Measurements from ENCODE around the gene VSIG10L. TPM values are rescaled to one million over a fixed set of nuclear protein-coding genes. Genes with fewer than 3 reads are reported as not detected.

The VSIG10L gene
- 0.27 TPM in 1 of 2 replicates, not detected in the other for total RNA-seq (ENCODE audit: low replicate concordance)

DNA sequence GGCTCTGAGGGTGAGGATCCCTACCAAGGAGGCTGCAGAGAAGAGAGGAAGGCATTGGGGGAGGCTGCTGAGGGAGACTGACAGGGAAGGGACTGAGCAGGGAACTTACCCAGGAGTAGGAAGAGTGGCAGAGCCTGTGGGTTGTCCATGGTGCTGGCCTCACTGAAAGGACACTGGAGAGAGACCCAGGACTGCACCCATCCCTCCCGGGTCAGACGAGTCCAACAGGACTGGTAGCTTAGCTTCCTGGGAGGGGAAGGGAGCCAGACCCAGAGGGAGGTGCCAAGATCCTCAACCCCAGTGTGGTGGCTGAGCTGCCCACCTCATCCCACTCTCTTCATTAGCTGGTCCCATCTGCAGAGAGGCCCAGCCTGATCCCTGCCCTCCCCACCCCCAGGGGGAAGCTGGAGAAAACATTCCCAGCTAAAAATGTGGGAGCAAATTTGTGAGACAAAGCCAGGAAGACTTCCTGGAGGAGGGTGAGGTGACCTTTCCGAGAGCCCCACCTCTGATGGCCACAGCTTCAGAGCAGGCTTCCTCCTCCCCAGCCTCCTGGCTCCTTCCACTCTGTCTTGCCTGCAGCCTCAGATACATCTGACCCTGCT is at the start of gene VSIG10L:
Gene VSIG10L, minus strand, starts transcription at position 164 of the 605 bp plus-strand sequence. Its CDS starts 15 bp downstream, at position 149.
- no peak within 1 kb of the TSS for H3K4me3 ChIP-seq (ENCODE audit: low read depth, low read length)
- DNase-seq (ENCODE audit: low read depth): no peak
- TF ChIP-seq, protein P1, sequence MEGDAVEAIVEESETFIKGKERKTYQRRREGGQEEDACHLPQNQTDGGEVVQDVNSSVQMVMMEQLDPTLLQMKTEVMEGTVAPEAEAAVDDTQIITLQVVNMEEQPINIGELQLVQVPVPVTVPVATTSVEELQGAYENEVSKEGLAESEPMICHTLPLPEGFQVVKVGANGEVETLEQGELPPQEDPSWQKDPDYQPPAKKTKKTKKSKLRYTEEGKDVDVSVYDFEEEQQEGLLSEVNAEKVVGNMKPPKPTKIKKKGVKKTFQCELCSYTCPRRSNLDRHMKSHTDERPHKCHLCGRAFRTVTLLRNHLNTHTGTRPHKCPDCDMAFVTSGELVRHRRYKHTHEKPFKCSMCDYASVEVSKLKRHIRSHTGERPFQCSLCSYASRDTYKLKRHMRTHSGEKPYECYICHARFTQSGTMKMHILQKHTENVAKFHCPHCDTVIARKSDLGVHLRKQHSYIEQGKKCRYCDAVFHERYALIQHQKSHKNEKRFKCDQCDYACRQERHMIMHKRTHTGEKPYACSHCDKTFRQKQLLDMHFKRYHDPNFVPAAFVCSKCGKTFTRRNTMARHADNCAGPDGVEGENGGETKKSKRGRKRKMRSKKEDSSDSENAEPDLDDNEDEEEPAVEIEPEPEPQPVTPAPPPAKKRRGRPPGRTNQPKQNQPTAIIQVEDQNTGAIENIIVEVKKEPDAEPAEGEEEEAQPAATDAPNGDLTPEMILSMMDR (IDR thresholded peaks at IDR 0.05; ENCODE audit: insufficient read depth, low read length): no peak

DNA sequence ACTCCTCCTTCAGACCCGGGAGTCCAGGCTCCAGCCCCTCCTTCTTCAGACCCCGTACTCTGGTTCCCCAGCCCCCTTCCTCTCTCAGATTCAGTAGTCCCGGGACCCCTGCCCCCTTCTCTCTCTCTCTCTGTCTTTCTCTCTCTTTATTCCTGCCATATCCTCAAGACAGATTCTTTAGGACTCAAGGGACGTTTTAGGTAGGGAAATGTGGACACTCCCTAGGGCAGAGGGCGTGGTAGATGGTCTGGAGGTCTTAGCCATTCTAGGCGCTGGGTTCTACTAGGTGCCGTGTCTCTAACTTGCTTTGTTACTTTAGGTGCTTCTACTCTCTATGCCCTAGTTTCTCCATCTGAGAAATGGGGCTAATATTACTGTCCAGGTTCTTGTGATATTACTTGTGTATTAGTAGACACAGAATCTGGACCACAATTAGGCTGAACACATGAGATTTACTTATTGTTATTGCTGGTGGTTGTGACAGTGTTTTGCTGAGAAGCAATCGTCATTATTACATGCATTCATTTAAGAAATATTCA is 49.2 kb upstream of the VSIG10L start:
- no peak overlapping the region for H3K4me3 ChIP-seq (ENCODE audit: low read depth, low read length)
- TF ChIP-seq, protein P1 (IDR thresholded peaks at IDR 0.05; ENCODE audit: insufficient read depth, low read length): no peak
- no peak for DNase-seq (ENCODE audit: low read depth)

DNA sequence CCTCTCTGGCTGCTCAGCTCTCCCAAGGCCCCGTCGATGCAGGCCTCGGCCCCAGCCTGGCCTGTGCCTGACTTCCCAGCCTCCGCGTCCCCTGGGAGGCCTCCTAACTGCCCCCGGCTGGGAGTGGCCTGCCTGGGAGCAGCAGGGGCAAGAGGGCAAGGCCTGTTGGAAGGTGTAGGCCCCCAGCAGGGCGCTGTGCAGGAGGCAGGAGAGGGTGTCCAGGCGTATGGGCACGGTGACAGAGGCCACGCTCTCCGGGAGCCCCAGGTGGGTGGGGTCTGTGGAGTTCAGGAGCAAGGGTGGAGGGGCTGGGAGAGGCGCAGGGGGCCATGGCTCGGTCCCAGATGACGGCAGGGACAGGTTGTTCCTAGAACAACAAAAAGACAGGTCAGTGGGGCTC is 47.2 kb upstream of the VSIG10L start:
- TF ChIP-seq, protein P1 (IDR thresholded peaks at IDR 0.05; ENCODE audit: insufficient read depth, low read length): no peak
- H3K4me3 ChIP-seq (ENCODE audit: low read depth, low read length): no peak overlapping the region
- no peak for DNase-seq (ENCODE audit: low read depth)

DNA sequence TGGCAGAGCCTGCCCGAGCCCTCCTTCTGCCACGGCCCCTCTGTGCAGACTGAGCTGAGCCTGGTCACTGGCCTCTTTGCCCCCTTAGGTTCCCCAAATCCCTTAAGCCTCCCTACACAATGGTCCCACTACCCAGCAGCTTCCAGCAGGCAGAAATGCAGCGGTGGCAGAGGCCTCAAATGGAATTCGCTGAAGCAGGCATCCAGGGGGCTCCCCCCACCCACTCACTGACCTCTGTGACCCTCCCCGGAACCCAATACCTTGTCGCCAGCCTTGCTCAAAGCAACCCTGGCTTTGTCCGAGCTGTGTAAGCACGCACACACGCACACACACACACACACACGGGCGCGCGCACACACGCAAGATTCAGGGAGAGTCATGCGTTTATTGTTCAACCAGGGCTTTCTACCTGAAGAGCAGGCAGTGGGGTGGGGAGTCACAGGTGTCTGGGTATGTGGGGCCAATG is 46.0 kb upstream of the VSIG10L start, which contains the start of gene LIM2:
Gene LIM2, minus strand, starts transcription at position 51 of the 466 bp plus-strand sequence. CDS start 531 bp downstream, outside the sequence.
- TF ChIP-seq, protein P1 (IDR thresholded peaks at IDR 0.05; ENCODE audit: insufficient read depth, low read length): no peak
- no peak within 1 kb of the TSS for H3K4me3 ChIP-seq (ENCODE audit: low read depth, low read length)
- no peak for DNase-seq (ENCODE audit: low read depth)

DNA sequence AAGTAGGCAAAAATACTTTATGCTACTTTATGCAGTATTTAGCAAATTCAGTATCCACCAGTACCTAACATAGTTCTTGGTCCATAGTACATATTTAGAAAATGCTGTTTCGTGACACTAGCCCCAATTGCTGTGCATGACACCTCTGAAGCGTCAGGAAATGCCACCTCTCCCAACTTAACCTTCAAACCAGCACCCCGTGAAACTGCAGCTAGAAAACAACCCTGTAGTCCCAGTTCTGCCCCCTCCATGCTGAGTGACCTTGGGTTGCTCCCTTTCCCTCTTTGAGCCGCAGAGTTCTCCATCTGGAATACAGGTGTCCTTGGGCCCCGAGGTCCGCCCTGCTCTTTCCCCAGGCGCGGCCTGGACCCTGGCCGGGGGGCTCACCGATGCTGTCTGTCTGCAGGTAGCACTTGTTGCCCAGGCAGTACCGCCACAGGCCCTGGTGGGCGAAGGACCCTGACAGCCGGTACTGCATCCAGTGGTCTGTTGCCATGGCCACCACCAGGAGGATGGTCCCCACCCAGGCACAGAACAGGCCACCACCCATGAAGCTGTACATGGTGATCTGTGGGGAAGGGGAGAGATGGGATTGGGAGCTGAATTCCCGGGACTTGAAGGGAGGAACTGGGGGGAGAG is 45.1 kb upstream of the VSIG10L start:
- no peak overlapping the region for H3K4me3 ChIP-seq (ENCODE audit: low read depth, low read length)
- DNase-seq (ENCODE audit: low read depth): no peak
- TF ChIP-seq, protein P1 (IDR thresholded peaks at IDR 0.05; ENCODE audit: insufficient read depth, low read length): no peak

DNA sequence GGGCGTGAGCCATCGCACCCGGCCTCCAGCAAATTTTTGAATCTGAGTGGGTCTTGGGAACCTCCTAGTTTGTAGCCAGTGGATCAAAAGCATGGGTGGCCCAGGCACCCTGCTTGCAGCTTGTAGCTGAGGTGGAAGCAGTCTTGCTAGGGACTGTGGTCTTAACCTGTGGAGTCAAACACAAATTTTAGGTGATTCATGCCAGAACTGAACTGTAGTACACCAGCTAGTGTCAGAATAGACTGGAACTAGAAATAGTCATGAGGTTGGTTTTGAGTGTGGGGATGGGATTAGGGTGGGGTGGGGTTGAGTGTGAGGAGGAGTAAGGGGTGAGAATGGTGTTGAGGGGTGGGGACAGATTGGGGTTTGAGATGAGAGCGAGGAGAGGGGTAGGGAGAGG is 40.1 kb upstream of the VSIG10L start:
- no peak for DNase-seq (ENCODE audit: low read depth)
- TF ChIP-seq, protein P1 (IDR thresholded peaks at IDR 0.05; ENCODE audit: insufficient read depth, low read length): no peak
- H3K4me3 ChIP-seq (ENCODE audit: low read depth, low read length): no peak overlapping the region

All from fibroblast of the aortic adventitia (primary cell).